GM21717 (cell line): ENCODE results near the gene DDX20.
"Not testable (repeated sequence)": the region's sequence is repeated elsewhere in the genome, so short reads cannot be mapped to it uniquely, and the experiment has no call there.

Source experiments
- ATAC-seq: cut with Tn5 transposase; IDR thresholded peaks from one replicate; pipeline ENCODE4 v1.9.1; 2021; ENCODE audit warnings: mild to moderate bottlenecking, moderate library complexity; ENCODE audit not compliant: unreplicated experiment

Gene DDX20

DNA sequence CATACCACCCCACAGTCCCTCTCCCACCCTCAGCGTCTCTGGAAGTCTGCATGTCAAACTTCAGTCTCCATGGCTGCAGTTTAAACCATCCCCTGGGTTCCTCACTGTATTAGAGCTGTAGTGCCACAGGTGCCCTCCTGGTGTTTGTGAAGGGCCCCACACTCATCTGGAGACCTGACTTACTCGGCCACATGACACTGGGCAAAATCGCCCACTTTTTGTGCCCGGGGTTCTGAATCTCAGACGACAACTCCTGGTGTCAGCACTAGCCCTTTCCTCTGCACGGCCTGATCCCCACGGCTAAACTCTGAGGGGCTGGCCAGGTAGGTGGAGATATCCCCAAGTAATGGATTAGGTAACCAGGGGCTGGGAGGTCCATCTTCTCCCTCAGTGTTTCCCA is 23.0 kb upstream of the DDX20 start:
- no peak for ATAC-seq

- no peak for ATAC-seq
Observed at GRCh38 chr1:111733183-111733991, 22.3 kb upstream of the DDX20 start.

- ATAC-seq = no peak
Observed at GRCh38 chr1:111733992-111734341, 21.7 kb upstream of the DDX20 start.

- no peak for ATAC-seq
Observed at GRCh38 chr1:111734426-111734825, 21.3 kb upstream of the DDX20 start.

GRCh38 chr1:111734856-111735255 is 20.8 kb upstream of the DDX20 start:
- no peak for ATAC-seq

DNA sequence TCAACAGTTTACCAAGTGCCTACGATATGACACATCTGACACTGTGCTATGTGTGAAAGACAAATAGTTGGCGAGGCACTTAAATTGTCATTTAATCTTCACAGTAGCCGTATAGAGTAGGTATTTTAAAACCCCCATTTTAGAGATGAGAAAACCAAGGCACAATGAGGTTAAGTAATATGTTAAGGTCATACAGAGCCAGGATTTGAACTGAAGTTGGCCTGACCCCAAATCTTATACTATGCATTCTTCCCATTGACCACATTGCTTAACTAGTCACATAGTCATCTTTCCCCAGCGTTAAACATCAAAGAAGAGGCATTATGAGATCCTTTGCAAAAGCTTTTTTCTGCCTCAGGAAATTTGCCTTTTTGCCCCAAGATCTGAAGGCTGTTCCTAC is 20.4 kb upstream of the DDX20 start:
- no peak for ATAC-seq

GRCh38 chr1:111735858-111736544 is 19.7 kb upstream of the DDX20 start:
- ATAC-seq = no peak

GRCh38 chr1:111736548-111737215 is 19.0 kb upstream of the DDX20 start:
- no peak for ATAC-seq

DNA sequence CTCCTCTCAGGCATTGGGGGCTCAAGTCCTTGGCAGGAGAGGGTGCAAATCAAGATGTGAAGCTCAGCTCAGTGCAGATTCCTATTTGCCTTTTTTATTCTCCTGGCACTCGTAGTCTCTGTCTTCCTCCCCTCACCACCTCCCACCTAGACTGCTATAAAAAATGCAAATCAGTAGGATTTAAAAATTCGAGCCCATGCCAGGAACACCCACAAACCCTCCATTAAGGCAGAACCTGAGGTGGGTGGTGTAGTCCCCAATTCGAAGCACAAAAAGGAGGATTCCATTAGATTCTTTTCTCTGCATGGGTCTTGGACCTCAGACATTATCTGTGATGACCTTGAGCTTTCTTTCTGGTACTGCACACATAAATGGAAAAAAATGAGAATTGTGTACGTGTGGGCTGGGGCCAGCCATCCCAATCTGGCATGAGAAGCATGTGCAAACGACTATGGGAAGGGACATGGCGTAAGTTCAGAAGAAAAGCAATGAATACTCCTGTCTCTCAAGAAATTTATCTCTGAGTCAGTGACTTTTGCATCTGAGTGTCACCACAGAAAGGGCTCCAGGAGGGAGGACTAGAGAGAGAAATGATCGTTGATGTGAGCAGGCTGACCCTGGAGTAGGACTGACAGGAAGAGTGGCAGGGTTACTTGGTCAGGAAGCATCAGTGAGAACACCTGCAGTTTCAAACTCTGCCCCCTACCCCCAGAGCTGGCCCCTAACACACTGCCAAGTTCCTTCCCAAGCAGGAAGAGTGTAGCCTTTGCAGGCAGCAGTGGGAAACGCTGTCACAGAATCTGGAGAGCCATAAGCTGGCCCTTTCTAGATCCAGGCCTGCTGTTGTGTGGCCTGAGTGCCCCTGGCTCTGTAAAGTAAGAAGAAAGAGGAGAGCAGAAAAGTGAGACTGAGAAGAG is 18.2 kb upstream of the DDX20 start:
- ATAC-seq = no peak

DNA sequence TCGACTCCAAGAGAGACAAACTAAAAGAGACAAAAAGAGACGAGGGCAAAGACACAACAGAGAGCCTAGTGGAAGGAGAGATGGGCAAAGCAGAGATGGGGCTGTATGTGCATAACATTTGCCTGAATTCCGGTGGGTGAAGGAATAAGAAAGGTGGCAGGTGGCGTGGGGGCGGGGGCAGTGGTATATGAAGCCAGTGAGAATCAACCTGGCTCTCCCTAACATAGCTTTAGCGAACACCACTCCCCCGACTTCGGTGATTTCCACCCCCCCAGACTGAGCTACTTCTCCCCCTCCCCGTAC is 17.6 kb upstream of the DDX20 start:
- ATAC-seq = no peak

DNA sequence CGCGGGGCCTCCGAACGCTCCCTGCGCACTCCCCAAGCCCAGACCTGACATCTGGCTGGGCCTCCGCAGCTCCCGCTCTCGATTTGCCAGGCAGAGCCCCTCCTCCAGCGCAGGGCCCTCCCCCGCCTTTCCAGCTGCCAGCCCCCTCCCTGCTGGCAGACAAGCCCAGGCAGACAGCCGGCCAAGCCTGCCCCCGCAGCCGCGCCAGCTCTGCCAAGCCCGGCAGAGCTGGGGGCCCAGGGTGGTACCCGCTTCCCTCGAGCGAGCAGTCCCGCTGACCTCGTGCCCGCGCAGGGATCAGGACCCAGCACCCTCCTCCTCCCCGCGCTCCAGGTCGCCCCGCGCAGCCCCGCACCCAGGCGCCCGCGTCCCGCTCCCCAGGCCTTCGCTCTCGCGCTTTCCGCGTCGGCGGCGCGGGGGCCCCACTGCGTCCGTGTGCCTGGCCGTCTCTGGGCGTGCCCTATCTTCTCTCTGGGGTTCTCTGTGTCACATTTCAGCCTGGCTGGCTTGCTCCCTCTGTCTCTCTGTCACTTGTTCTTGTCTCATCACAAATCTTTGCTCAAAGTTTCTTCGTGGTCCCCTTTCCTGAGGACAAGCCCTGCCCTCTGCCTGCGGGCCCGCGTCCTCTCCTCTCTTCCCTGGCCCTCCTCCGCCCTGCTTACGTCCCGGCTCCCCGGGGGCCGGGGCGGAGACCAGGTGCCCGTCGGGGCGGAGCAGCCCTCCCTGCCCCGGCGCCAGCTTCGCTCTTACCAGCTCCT is 17.1 kb upstream of the DDX20 start:
- ATAC-seq = peak; percentile 40

DNA sequence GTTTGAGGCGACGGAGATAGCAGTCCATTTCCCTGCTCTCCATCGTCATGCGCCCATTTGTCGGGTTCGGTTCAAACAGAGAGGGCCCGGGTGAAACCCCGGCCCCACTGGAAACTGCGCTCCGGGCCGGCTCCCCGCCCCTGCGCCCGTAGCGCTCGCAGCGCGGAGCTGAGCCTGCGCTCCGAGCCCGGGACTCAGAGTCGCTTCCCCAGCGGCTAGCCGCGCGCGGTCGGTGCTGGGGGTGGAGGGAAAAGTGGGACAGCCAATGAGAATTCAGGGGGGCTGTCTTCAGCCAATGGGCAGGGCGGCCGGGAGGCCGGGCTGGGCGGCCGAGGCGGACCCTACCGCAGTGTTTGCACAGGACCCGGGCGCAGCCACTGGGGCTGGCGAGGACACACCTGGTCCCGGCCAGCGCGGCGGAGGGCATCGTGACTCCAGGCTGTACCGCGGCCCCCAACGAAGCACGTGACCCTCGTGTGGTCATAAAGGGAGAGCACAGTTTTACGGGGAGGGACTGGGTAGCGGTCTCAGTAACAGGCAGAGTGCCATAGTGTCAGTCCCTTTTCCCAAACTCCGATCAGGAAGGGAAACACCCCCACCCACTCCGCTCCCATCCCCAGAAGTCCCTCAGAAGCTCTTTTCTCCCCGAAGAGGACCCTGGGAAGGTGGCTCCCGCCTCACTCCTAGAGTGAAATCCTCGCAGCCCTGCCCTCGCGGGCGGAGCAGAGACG is 16.3 kb upstream of the DDX20 start, which contains the start of gene INKA2:
TSS of gene INKA2 (minus strand) at position 202 of the 731 bp plus-strand sequence. CDS start at position 49, 153 bp downstream.
- ATAC-seq = peak; percentile 79

GRCh38 chr1:111739925-111740765 is 15.6 kb upstream of the DDX20 start:
- no peak for ATAC-seq

GRCh38 chr1:111742292-111742691 is 13.4 kb upstream of the DDX20 start:
- ATAC-seq = not testable (repeated sequence)

- no peak for ATAC-seq
Observed at GRCh38 chr1:111742938-111743549, 12.7 kb upstream of the DDX20 start.

GRCh38 chr1:111743679-111744101 is 12.0 kb upstream of the DDX20 start:
- ATAC-seq = no peak

DNA sequence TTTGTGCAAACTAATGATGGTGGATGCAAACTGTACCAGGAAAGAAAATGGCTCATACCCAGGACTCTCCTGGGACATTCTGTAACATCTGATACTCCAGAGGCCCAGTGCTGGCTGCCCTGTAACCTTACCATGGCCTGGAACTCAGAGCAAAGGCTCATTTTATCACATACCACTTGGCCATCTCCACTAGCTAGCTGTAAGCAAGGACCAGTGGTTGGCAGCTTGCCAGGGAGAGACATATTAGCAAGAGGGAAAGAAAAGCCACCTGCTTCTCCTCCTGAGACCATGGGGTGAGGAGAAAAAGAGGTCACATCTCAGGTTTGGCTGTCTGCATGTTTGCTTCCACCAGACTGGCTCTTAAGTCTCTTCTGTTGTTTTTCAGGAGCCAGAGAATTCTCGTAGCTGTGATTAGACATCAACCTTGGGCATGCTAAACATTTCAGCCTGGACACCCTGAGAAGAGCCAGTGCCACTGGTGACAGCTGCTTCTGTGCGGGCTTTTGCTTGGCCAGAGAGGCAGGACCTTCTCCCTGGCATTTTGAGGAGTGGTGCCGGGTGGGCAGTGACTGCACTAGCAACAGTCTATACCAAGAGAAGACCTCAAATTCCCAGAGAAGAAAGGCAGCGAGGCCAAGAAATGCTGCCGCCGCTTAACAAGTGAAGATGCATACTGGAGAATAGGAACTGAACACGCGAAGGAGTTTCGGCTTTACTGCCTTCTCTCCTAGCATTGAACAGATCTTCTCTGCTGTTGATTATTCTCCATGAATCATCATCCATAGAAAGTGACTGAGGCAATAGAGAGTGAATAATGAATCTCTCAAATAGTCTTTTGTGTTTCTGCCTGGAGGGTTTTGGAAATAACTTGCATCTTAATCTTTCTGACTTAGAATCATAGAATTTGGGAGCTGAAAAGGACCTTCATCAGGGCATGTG is 9.8 kb upstream of the DDX20 start:
- no peak for ATAC-seq
